Testis (tissue), 3 donors: ENCODE data around the gene C19orf85. TPM values are rescaled to one million over a fixed set of nuclear protein-coding genes. Genes with fewer than 3 reads are reported as not detected.

ENCODE experiments used
- DNase-seq: peaks from one replicate; pipeline ENCODE4 v3.0.0-alpha.2; 2019
- H3K27ac ChIP-seq, 2 donors: fragments of 200-600 bp; sonication (generic); one replicate each; pipeline ENCODE4 v1.5.1; 2019
- H3K27me3 ChIP-seq: fragments of 200-600 bp; sonication (generic); one replicate; pipeline ENCODE4 v1.5.1; 2019
- H3K36me3 ChIP-seq: fragments of 200-600 bp; sonication (generic); one replicate; pipeline ENCODE4 v1.5.1; 2017; ENCODE audit warnings: low read depth; ENCODE audit errors: missing control alignments
- H3K4me1 ChIP-seq: fragments of 200-600 bp; sonication (generic); one replicate; pipeline ENCODE4 v1.5.1; 2019
- H3K4me3 ChIP-seq, 2 donors: fragments of 200-600 bp; sonication (generic); one replicate each; pipeline ENCODE4 v1.5.1; 2017 to 2019
- H3K9me3 ChIP-seq: fragments of 200-600 bp; sonication (generic); one replicate; pipeline ENCODE4 v1.5.1; 2017
- POLR2A ChIP-seq: fragments of 450-650 bp; IDR thresholded peaks from one replicate; pipeline ENCODE4 v1.6.1; 2017; ENCODE audit warnings: antibody characterized with exemption, mild to moderate bottlenecking, moderate library complexity
- WGBS, 2 donors: methylation state at CpG; one replicate each; pipeline ENCODE4 v1.1.5; 2018; 5-methylcytosine and 5-hydroxymethylcytosine counted together
- intact Hi-C: fragments of 100-400 bp; cut with DNase I; formaldehyde crosslinking; loops from one replicate; pipeline ENCODE4 v1.15.1; 2023; ENCODE audit warnings: low total_unique reads
- polyA plus RNA-seq: library from polyadenylated mRNA; stranded (reverse); fragments of 350-450 nt; fragmentation: Illumina TruSeq; extraction: RNeasy Lipid Tissue Mini Kit (QIAGEN cat#74804); gene quantifications from one replicate; pipeline ENCODE4 v1.2.3, GENCODE V29; 2014; ENCODE audit warnings: low read depth, low replicate concordance; ENCODE audit not compliant: insufficient read depth
- total RNA-seq, 2 donors: library from RNA; depleted of rRNA; stranded (reverse); fragments of >200 nt; gene quantifications; one replicate each; pipeline ENCODE4 v1.2.3, GENCODE V29; 2016
- TF ChIP-seq, protein P1 (sequence below), 3 experiments: fragments of 450-650 bp in 2 of 3; fragments of 200-600 bp in 1 of 3; sonication (generic) in 1 of 3; IDR thresholded peaks; one replicate each; pipeline ENCODE4 v1.5.1; 2016 to 2019; ENCODE audit warnings: antibody characterized with exemption in 3 of 3, mild to moderate bottlenecking in 2 of 3, moderate library complexity in 1 of 3

The C19orf85 gene
- total and polyA plus RNA-seq, 3 donors from 2014 or later: not detected

DNA sequence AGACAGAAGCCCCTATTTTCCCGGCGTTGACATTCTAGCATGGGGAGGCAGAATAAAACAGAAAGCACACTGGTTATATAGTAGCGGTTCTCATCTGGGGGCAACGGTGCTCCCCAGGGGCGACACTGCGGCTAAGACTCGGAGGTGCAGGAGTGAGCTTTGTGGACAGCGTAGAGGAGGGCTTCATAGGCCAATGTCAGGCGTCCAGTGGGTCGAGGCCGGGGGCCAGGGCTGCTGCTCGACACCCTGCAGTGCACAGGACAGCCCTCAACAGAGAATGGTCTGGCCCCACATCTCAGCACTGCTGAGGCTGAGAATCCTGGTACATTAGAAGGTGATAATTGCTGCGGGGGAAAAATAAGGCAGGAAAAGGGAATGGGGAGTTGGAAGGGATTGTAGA, 13.4 kb upstream of the C19orf85 start:
- Histone ChIP-seq H3K27me3 (no peaks in the 10 kb centered on the region), H3K9me3 (no peaks in the 10 kb centered on the region), H3K4me3 (peak overlapping the region in 1 of 2 donors; percentile 71), H3K36me3 (no peaks in the 10 kb centered on the region), H3K4me1 (peaks cover 33% of the 10 kb centered on the region), H3K27ac (peak overlapping the region in 1 of 2 donors; percentile 98)
- intact Hi-C loops: no loop called here
- no peak for TF ChIP-seq POLR2A
- TF ChIP-seq, protein P1, sequence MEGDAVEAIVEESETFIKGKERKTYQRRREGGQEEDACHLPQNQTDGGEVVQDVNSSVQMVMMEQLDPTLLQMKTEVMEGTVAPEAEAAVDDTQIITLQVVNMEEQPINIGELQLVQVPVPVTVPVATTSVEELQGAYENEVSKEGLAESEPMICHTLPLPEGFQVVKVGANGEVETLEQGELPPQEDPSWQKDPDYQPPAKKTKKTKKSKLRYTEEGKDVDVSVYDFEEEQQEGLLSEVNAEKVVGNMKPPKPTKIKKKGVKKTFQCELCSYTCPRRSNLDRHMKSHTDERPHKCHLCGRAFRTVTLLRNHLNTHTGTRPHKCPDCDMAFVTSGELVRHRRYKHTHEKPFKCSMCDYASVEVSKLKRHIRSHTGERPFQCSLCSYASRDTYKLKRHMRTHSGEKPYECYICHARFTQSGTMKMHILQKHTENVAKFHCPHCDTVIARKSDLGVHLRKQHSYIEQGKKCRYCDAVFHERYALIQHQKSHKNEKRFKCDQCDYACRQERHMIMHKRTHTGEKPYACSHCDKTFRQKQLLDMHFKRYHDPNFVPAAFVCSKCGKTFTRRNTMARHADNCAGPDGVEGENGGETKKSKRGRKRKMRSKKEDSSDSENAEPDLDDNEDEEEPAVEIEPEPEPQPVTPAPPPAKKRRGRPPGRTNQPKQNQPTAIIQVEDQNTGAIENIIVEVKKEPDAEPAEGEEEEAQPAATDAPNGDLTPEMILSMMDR (IDR thresholded peaks at IDR 0.05): no peak
- no peak for DNase-seq
- 65 to 68% methylated on average over 13 of the region's 13 CpGs for WGBS, 2 donors

DNA sequence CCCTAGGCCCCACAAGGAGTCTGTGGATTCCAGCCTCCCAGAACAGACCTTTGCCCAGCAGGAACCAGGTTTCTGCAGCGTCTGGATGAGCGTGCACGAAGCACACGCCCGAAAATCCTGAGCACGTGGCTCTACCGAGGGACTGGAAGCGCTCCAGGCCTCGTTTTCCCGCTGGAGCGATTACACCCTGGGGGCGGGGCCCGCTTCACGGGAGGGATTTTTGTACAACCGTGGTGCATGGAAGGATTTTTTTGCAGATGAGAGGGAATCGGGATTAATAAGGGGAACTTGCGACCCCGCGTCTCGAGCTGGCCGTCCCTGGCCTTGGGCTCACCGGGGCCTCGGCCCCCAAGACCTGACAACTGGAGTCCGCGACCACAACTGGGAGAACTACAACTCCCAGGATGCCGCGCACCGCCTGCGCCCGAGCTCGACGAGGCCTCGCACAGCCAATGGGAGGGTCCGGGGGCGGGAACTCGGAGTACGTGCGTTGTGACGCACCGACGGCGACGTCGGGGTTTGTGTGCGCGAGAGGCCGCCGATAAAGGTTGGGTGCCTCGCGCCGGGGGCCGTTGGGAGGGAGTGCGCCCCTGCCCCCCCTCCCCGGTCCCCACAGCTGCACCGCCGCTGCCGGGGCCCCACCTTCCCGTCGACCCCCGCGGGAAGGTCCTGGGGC, 11.7 kb upstream of the C19orf85 start, which contains the start of gene ZNF628:
TSS of gene ZNF628 (plus strand) at position 518 of the 676 bp plus-strand sequence. CDS start 3,294 bp downstream, outside the sequence.
- 1 to 2% methylated on average over 6 to 61 of the region's 61 CpGs for WGBS, 2 donors

DNA sequence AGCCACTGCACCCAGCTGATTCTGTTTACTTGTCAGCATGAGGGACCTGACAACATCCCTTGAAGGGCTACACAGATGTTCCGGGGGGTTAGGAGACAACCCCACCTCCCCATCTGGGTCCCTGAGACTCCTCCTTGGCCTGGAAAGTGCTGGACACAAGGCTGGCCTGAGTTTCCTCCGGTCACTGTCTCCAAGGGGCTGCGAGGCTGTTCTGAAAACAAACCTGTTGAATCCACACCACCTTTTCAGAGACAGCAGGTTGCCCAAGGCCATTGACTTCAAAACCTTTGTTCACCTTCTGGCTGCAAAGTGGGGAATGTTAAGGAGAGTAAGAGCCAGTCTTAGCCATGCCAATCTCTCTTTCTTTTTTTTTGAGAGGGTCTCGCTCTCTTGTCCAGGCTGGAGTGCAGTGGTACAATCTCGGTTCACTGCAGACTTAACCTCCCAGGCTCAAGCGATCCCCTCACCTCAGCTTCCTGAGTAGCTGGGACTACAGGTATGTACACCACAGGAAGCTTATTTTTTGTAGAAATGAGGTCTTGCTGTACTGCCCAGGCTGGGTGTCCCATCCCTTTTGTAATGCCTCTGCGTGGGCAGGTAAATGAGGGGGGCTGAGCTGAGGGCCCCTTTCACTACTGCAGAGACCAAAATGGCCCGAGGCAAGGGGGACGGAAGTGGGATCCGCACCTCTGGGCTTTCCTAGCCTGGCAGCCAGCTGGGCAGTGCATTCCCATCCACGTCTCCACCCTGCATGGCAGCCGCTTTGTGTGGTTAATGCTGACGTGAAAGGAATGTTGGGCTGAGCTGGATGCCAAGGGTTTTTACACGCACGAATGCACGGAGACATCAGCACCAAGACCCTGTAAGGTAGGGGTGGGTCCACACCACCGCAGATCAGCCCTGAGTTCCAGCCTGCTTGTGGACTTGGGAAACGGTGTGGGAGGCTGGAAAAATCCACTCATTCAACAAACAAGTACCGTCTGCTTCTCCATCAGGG, 10.0 kb upstream of the C19orf85 start:
- Histone ChIP-seq H3K4me1 (peaks cover 21% of the 10 kb centered on the region), H3K4me3 (no peak overlapping the region), H3K27me3 (no peaks in the 10 kb centered on the region), H3K36me3 (no peaks in the 10 kb centered on the region), H3K9me3 (no peaks in the 10 kb centered on the region), H3K27ac (no peak overlapping the region)
- DNase-seq: no peak
- whole genome bisulfite sequencing, 2 donors: 80 to 87% methylated on average over 16 to 19 of the region's 19 CpGs
- intact Hi-C loops: no loop called here
- TF ChIP-seq, protein P1 (IDR thresholded peaks at IDR 0.05): no peak
- TF ChIP-seq POLR2A: no peak

More for the DNA sequence above, 11.7 kb upstream of the C19orf85 start, which contains the start of gene ZNF628:
- TF ChIP-seq POLR2A: peak; percentile 27
- TF ChIP-seq, protein P1 (IDR thresholded peaks at IDR 0.05): no peak
- no peaks in the 10 kb centered on the region for H3K9me3 ChIP-seq
- H3K4me1 ChIP-seq: peaks cover 33% of the 10 kb centered on the region
- H3K27ac ChIP-seq: peak within 1 kb of the TSS; percentile 94 to 98
- H3K4me3 ChIP-seq: peak within 1 kb of the TSS; percentile 56 to 71
- peak; percentile 99 for DNase-seq
- H3K36me3 ChIP-seq: no peaks in the 10 kb centered on the region
- intact Hi-C loops: no loop called here
- H3K27me3 ChIP-seq: no peaks in the 10 kb centered on the region

DNA sequence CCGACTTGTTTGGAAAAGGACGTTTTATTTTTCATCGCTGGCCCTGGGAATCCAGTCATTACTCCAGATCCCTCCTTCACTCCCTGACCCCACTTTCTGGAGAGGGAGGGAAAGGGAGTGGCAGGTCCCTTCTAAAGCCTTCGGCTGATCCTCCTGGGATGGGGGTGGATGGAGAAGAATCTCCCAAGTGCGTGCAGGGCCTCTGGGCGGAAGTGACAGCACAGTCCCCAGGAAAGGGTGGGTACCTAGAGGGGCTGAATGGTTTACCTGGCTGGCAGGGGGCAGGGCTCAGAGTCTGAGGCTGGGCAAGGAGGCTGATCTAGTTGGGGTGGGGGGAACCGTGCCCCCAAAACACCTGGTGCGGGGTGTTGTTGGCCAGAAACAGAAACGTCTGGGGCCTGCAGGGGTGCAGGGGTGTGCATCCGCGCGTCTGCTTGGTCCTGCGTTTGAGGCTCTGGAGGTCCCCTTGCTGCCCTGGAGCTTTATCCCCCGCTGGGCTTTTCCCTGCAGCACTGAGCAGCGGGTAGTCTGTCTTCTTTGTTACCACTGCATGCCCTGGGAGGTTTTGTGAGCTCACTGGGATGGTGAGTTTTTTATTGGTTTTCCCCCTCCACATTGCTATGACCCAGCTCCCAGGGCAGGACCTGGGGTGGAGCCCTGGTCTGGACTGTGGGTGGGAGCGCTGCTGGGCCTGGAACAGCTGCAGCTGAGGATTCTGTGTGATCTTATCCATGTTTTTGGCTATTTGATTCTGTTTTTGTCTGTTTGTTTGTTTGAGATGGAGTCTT, 8.9 kb upstream of the C19orf85 start:
- no peak overlapping the region for H3K27ac ChIP-seq

More for the DNA sequence above, 8.9 kb upstream of the C19orf85 start:
- H3K36me3 ChIP-seq: no peaks in the 10 kb centered on the region
- intact Hi-C loops: no loop called here
- no peaks in the 10 kb centered on the region for H3K9me3 ChIP-seq
- no peak overlapping the region for H3K4me3 ChIP-seq
- DNase-seq: no peak
- TF ChIP-seq, protein P1 (IDR thresholded peaks at IDR 0.05): no peak
- no peak for TF ChIP-seq POLR2A
- no peaks in the 10 kb centered on the region for H3K27me3 ChIP-seq
- peaks cover 13% of the 10 kb centered on the region for H3K4me1 ChIP-seq
- WGBS, 2 donors: 75 to 76% methylated on average over 16 of the region's 16 CpGs
